Mesenchymal stem cell (in vitro differentiated cells and primary cell): ENCODE results near the gene LEMD2.

Experiments
- DNase-seq: peaks from one replicate; pipeline ENCODE4 v3.0.0-alpha.2; 2013
- H2AFZ ChIP-seq: one replicate; pipeline ENCODE4 v1.6.1; 2013; ENCODE audit warnings: low read depth, mild to moderate bottlenecking, control low read depth, inconsistent platforms, low read length, moderate library complexity
- H2AK5ac ChIP-seq: 2 replicates; pipeline ENCODE4 v1.6.1; 2013; ENCODE audit warnings: low read length, moderate library complexity, mild to moderate bottlenecking, inconsistent platforms; ENCODE audit not compliant: severe bottlenecking
- H2BK120ac ChIP-seq: one replicate; pipeline ENCODE4 v1.6.1; 2013; ENCODE audit warnings: low read depth, mild to moderate bottlenecking, inconsistent platforms, low read length, moderate library complexity
- H2BK12ac ChIP-seq, 2 experiments: one replicate each; pipeline ENCODE4 v1.6.1; 2013; ENCODE audit warnings: inconsistent platforms in 2 of 2, low read length in 2 of 2, mild to moderate bottlenecking in 2 of 2, moderate library complexity in 2 of 2, control low read depth in 1 of 2
- H2BK15ac ChIP-seq: one replicate; pipeline ENCODE4 v1.6.1; 2013; ENCODE audit warnings: mild to moderate bottlenecking, low read depth, inconsistent platforms; ENCODE audit not compliant: poor library complexity, severe bottlenecking
- H2BK5ac ChIP-seq: 2 replicates; pipeline ENCODE4 v1.6.1; 2013; ENCODE audit warnings: low read depth, mild to moderate bottlenecking, low read length, control low read depth, inconsistent platforms; ENCODE audit not compliant: poor library complexity, severe bottlenecking
- H3K14ac ChIP-seq, 2 experiments: one replicate each; pipeline ENCODE4 v1.6.1; 2013; ENCODE audit warnings: inconsistent platforms in 2 of 2, low read length in 2 of 2, control low read depth in 1 of 2, mild to moderate bottlenecking in 1 of 2, moderate library complexity in 1 of 2
- H3K18ac ChIP-seq, 2 experiments: one replicate each; pipeline ENCODE4 v1.6.1; 2013; ENCODE audit warnings: inconsistent platforms in 2 of 2, low read length in 2 of 2, control low read depth in 1 of 2, low read depth in 1 of 2, mild to moderate bottlenecking in 1 of 2
- H3K23ac ChIP-seq, 2 experiments: one replicate each; pipeline ENCODE4 v1.6.1; 2013; ENCODE audit warnings: inconsistent platforms in 2 of 2, low read length in 2 of 2, mild to moderate bottlenecking in 2 of 2, moderate library complexity in 2 of 2, control low read depth in 1 of 2
- H3K27ac ChIP-seq: 2 replicates; pipeline ENCODE4 v1.5.1; 2013; ENCODE audit warnings: mild to moderate bottlenecking, moderate library complexity, low read length, control low read depth, inconsistent platforms; ENCODE audit not compliant: poor library complexity, severe bottlenecking
- H3K27me3 ChIP-seq, 2 experiments: 2 replicates each; pipeline versions ENCODE4 v1.6.1 to v1.7.0; 2013; ENCODE audit warnings: low read length in 2 of 2, mild to moderate bottlenecking in 2 of 2, moderate library complexity in 2 of 2, control low read depth in 1 of 2, inconsistent platforms in 1 of 2; ENCODE audit not compliant: control insufficient read depth in 1 of 2, insufficient read depth in 1 of 2
- H3K36me3 ChIP-seq, 2 experiments: 2 replicates each; pipeline versions ENCODE4 v1.6.1 to v1.7.0; 2013; ENCODE audit warnings: low read length in 2 of 2, control low read depth in 1 of 2, inconsistent platforms in 1 of 2, low read depth in 1 of 2, mild to moderate bottlenecking in 1 of 2; ENCODE audit not compliant: insufficient read depth in 2 of 2, control insufficient read depth in 1 of 2
- H3K4ac ChIP-seq, 2 experiments: one replicate each; pipeline ENCODE4 v1.6.1; 2013; ENCODE audit warnings: inconsistent platforms in 2 of 2, low read length in 2 of 2, mild to moderate bottlenecking in 2 of 2, moderate library complexity in 2 of 2, control low read depth in 1 of 2, low read depth in 1 of 2
- H3K4me1 ChIP-seq: 2 replicates; pipeline ENCODE4 v1.6.1; 2013; ENCODE audit warnings: low read depth, low read length, control low read depth; ENCODE audit not compliant: control insufficient read depth, insufficient read depth
- H3K4me2 ChIP-seq: 2 replicates; pipeline ENCODE4 v1.6.1; 2013; ENCODE audit warnings: low read length, mild to moderate bottlenecking, inconsistent platforms; ENCODE audit not compliant: poor library complexity, severe bottlenecking
- H3K4me3 ChIP-seq, 2 experiments: 2 replicates each; pipeline versions ENCODE4 v1.5.1 to v1.7.0; 2013; ENCODE audit warnings: low read length in 2 of 2, mild to moderate bottlenecking in 2 of 2, control low read depth in 1 of 2, low read depth in 1 of 2; ENCODE audit not compliant: insufficient read depth in 1 of 2
- H3K79me1 ChIP-seq: replicated peaks from 2 replicates; pipeline ENCODE4 v1.6.1; 2013; ENCODE audit warnings: mild to moderate bottlenecking, control low read depth, low read length, inconsistent platforms; ENCODE audit not compliant: poor library complexity, severe bottlenecking
- H3K9ac ChIP-seq: 2 replicates; pipeline ENCODE4 v1.7.0; 2013; ENCODE audit warnings: mild to moderate bottlenecking, low read length, moderate library complexity
- H3K9me3 ChIP-seq: 2 replicates; pipeline ENCODE4 v1.7.0; 2013; ENCODE audit warnings: mild to moderate bottlenecking, low read length; ENCODE audit not compliant: control insufficient read depth
- H4K8ac ChIP-seq: one replicate; pipeline ENCODE4 v1.6.1; 2013; ENCODE audit warnings: inconsistent platforms, mild to moderate bottlenecking, low read length, moderate library complexity
- H4K91ac ChIP-seq: one replicate; pipeline ENCODE4 v1.6.1; 2013; ENCODE audit warnings: mild to moderate bottlenecking, low read length, inconsistent platforms
- WGBS: methylation state at CpG from one replicate; pipeline ENCODE4 v1.1.7; 2013; ENCODE audit warnings: mixed read lengths; 5-methylcytosine and 5-hydroxymethylcytosine counted together

The LEMD2 gene

GRCh38 chr6:33791620-33792019 is 2.7 kb upstream of the LEMD2 start:
- WGBS: 79% methylated on average over 7 of the region's 7 CpGs
- H2BK5ac ChIP-seq: no peak overlapping the region
- H3K27ac ChIP-seq: no peak overlapping the region
- no peak overlapping the region for H2AK5ac ChIP-seq
- H3K14ac ChIP-seq: no peak overlapping the region
- H3K36me3 ChIP-seq: no peaks in the 10 kb centered on the region
- H4K91ac ChIP-seq: no peak overlapping the region
- no peak for DNase-seq
- no peak overlapping the region for H2BK120ac ChIP-seq
- H3K18ac ChIP-seq: no peak overlapping the region
- H3K79me1 ChIP-seq: peaks cover 16% of the 10 kb centered on the region
- H3K4me2 ChIP-seq: no peak overlapping the region
- no peak overlapping the region for H3K9ac ChIP-seq
- peaks cover 0 to 40% of the 10 kb centered on the region in 2 experiments for H3K27me3 ChIP-seq
- H3K9me3 ChIP-seq: no peaks in the 10 kb centered on the region
- no peak overlapping the region for H3K4ac ChIP-seq
- no peak overlapping the region for H3K23ac ChIP-seq
- no peak overlapping the region for H2AFZ ChIP-seq
- no peak overlapping the region for H4K8ac ChIP-seq
- H3K4me3 ChIP-seq: no peak overlapping the region
- no peak overlapping the region for H2BK15ac ChIP-seq
- H3K4me1 ChIP-seq: peaks cover 28% of the 10 kb centered on the region
- H2BK12ac ChIP-seq: no peak overlapping the region

- no peak overlapping the region for H2BK120ac ChIP-seq
- H3K9me3 ChIP-seq: no peaks in the 10 kb centered on the region
- H2BK12ac ChIP-seq: peak overlapping the region in 1 of 2 experiments; percentile 32
- H2BK15ac ChIP-seq: no peak overlapping the region
- no peak overlapping the region for H3K23ac ChIP-seq
- H3K18ac ChIP-seq: no peak overlapping the region
- H3K14ac ChIP-seq: no peak overlapping the region
- no peak overlapping the region for H2AFZ ChIP-seq
- peak overlapping the region; percentile 7 for H2AK5ac ChIP-seq
- H3K36me3 ChIP-seq: peaks cover under 1 to 6% of the 10 kb centered on the region in 2 experiments
- H3K27ac ChIP-seq: no peak overlapping the region
- no peak overlapping the region for H3K9ac ChIP-seq
- H2BK5ac ChIP-seq: no peak overlapping the region
- WGBS: 87% methylated on average over 5 of the region's 5 CpGs
- peaks cover 16% of the 10 kb centered on the region for H3K79me1 ChIP-seq
- peaks cover 0 to 34% of the 10 kb centered on the region in 2 experiments for H3K27me3 ChIP-seq
- no peak overlapping the region for H3K4ac ChIP-seq
- H4K8ac ChIP-seq: no peak overlapping the region
- DNase-seq: no peak
- H3K4me1 ChIP-seq: peaks cover 30% of the 10 kb centered on the region
- H3K4me3 ChIP-seq: no peak overlapping the region
- no peak overlapping the region for H4K91ac ChIP-seq
- no peak overlapping the region for H3K4me2 ChIP-seq
Measured at GRCh38 chr6:33790910-33791309, 2.0 kb upstream of the LEMD2 start.

GRCh38 chr6:33790379-33790778 is 1.4 kb upstream of the LEMD2 start:
- Histone ChIP-seq H3K4ac (no peak overlapping the region), H4K8ac (no peak overlapping the region), H3K23ac (no peak overlapping the region), H3K36me3 (peaks cover 2 to 7% of the 10 kb centered on the region in 2 experiments), H3K4me2 (no peak overlapping the region), H2BK12ac (no peak overlapping the region), H3K9ac (no peak overlapping the region), H3K4me1 (peaks cover 29% of the 10 kb centered on the region), H3K79me1 (peaks cover 16% of the 10 kb centered on the region), H3K9me3 (no peaks in the 10 kb centered on the region), H2BK120ac (no peak overlapping the region), H2AK5ac (peak overlapping the region; percentile 35), H4K91ac (no peak overlapping the region), H2BK15ac (peak overlapping the region; percentile 45), H3K4me3 (no peak overlapping the region), H2AFZ (no peak overlapping the region), H3K14ac (no peak overlapping the region), H3K27ac (no peak overlapping the region), H3K27me3 (peaks cover 0 to 30% of the 10 kb centered on the region in 2 experiments), H3K18ac (no peak overlapping the region), H2BK5ac (no peak overlapping the region)
- DNase-seq: no peak
- 98% methylated on average over 2 of the region's 2 CpGs for WGBS

GRCh38 chr6:33789550-33789895 is 593 bp upstream of the LEMD2 start:
- H4K8ac ChIP-seq: peak overlapping the region; percentile 81
- peak overlapping the region; percentile 94 for H3K9ac ChIP-seq
- no peak overlapping the region for H2BK5ac ChIP-seq
- H2BK12ac ChIP-seq: peak overlapping the region in 1 of 2 experiments; percentile 81
- peak overlapping the region; percentile 3 for H4K91ac ChIP-seq
- no peak for DNase-seq
- H2BK120ac ChIP-seq: no peak overlapping the region
- WGBS: 89% methylated on average over 10 of the region's 11 CpGs
- H3K27me3 ChIP-seq: peaks cover 0 to 21% of the 10 kb centered on the region in 2 experiments
- H3K4me2 ChIP-seq: peak overlapping the region; percentile 41
- no peak overlapping the region for H2BK15ac ChIP-seq
- peaks cover 11 to 15% of the 10 kb centered on the region in 2 experiments for H3K36me3 ChIP-seq
- peak overlapping the region in 1 of 2 experiments; percentile 84 for H3K4me3 ChIP-seq
- H3K4me1 ChIP-seq: peaks cover 24% of the 10 kb centered on the region
- peak overlapping the region; percentile 9 to 97 for H3K4ac ChIP-seq
- H3K14ac ChIP-seq: peak overlapping the region in 1 of 2 experiments; percentile 93
- H2AK5ac ChIP-seq: peak overlapping the region; percentile 49
- H3K18ac ChIP-seq: peak overlapping the region; percentile 9 to 87
- H3K27ac ChIP-seq: no peak overlapping the region
- peak overlapping the region; percentile 18 for H2AFZ ChIP-seq
- peak overlapping the region in 1 of 2 experiments; percentile 79 for H3K23ac ChIP-seq
- peaks cover 20% of the 10 kb centered on the region for H3K79me1 ChIP-seq
- H3K9me3 ChIP-seq: no peaks in the 10 kb centered on the region
